NCI-H82 (cell line): Measurements from ENCODE around the gene MRPS9.

Experiments
- DNase-seq: peaks from one replicate; lab custom pipeline; 2025; lab: John Stamatoyannopoulos, UW

Gene MRPS9

GRCh38 chr2:105037572-105038382, at the start of gene MRPS9:
Gene MRPS9 (plus strand): TSS chr2:105038069. CDS start chr2:105038093, 24 bp downstream.
- DNase-seq = peak; percentile 99

- DNase-seq = no peak
Observed at GRCh38 chr2:105005181-105005951, 32.5 kb upstream of the MRPS9 start.

- no peak for DNase-seq
Observed at GRCh38 chr2:105007367-105007766, 30.5 kb upstream of the MRPS9 start.

- DNase-seq = no peak
Observed at GRCh38 chr2:105032476-105032875, 5.4 kb upstream of the MRPS9 start.

GRCh38 chr2:105034170-105034569, 3.7 kb upstream of the MRPS9 start:
- no peak for DNase-seq

GRCh38 chr2:105038383-105039061, 653 bp downstream of the MRPS9 start:
- DNase-seq = peak; percentile 59

- no peak for DNase-seq
Observed at GRCh38 chr2:105039559-105039958, 1.7 kb downstream of the MRPS9 start.

GRCh38 chr2:105042189-105042588, 4.3 kb downstream of the MRPS9 start:
- peak; percentile 81 for DNase-seq

GRCh38 chr2:105052773-105053172, 14.9 kb downstream of the MRPS9 start:
- DNase-seq = no peak

- DNase-seq = no peak
Observed at GRCh38 chr2:105055613-105056012, 17.7 kb downstream of the MRPS9 start.

GRCh38 chr2:105056245-105056644, 18.4 kb downstream of the MRPS9 start:
- no peak for DNase-seq

GRCh38 chr2:105057005-105057404, 19.1 kb downstream of the MRPS9 start:
- no peak for DNase-seq

GRCh38 chr2:105061560-105061959, 23.7 kb downstream of the MRPS9 start:
- DNase-seq = no peak

GRCh38 chr2:105062158-105062557, 24.3 kb downstream of the MRPS9 start:
- no peak for DNase-seq

- no peak for DNase-seq
Observed at GRCh38 chr2:105068387-105068786, 30.5 kb downstream of the MRPS9 start.

GRCh38 chr2:105068875-105069274, 31.0 kb downstream of the MRPS9 start:
- DNase-seq = no peak

GRCh38 chr2:105070010-105070865, 32.4 kb downstream of the MRPS9 start:
- no peak for DNase-seq

GRCh38 chr2:105071379-105071778, 33.5 kb downstream of the MRPS9 start:
- no peak for DNase-seq

- DNase-seq = no peak
Observed at GRCh38 chr2:105072039-105072438, 34.2 kb downstream of the MRPS9 start.

- no peak for DNase-seq
Observed at GRCh38 chr2:105073591-105073990, 35.7 kb downstream of the MRPS9 start.

GRCh38 chr2:105076121-105076520, 38.3 kb downstream of the MRPS9 start:
- DNase-seq = no peak
